ENCODE results near the gene HYKK. TPM values are rescaled to one million over a fixed set of nuclear protein-coding genes. Genes with fewer than 3 reads are reported as not detected.

HYKK gene
- polyA plus RNA-seq, 1 experiment: 3.2 TPM

GRCh38 chr15:78540141-78540870, 32.9 kb downstream of the HYKK start, which contains the start of gene PSMA4:
Gene PSMA4, plus strand, starts transcription at chr15:78540444. Its CDS starts 1,484 bp downstream, at chr15:78541928.
- DNase-seq (ENCODE audit: low read depth): peak; percentile 34
- CTCF ChIA-PET: interaction anchor here (0.6 to 1.1 kb wide), 2 partner anchors 9 to 128 kb away, joined by 3 read pairs; no protein-coding TSS in a partner anchor
- H3K36me3 ChIP-seq (ENCODE audit: control insufficient read depth, insufficient read depth, low read length): peaks cover 3% of the 10 kb centered on the region
- no peaks in the 10 kb centered on the region for H3K27me3 ChIP-seq (ENCODE audit: control insufficient read depth, insufficient read depth, low read length)
- peak within 1 kb of the TSS; percentile 63 for H3K4me3 ChIP-seq (ENCODE audit: low read depth, low read length)
- POLR2A ChIA-PET: interaction anchor here (0.6 kb wide), 2 partner anchors 9 to 25 kb away, joined by 3 to 5 read pairs; no protein-coding TSS in a partner anchor
- 0 out of 2 replicates have a peak, but pooled peaks have one; percentile 33 for TF ChIP-seq CTCF (IDR thresholded peaks at IDR 0.05; ENCODE audit: insufficient read depth, low read depth, low read length)

- peak overlapping the region; percentile 63 for H3K4me3 ChIP-seq (ENCODE audit: low read depth, low read length)
- TF ChIP-seq CTCF (IDR thresholded peaks at IDR 0.05; ENCODE audit: insufficient read depth, low read depth, low read length): no peak
- CTCF ChIA-PET: interaction anchor here (0.6 to 1.1 kb wide), 2 partner anchors 8 to 129 kb away, joined by 3 read pairs; no protein-coding TSS in a partner anchor
- POLR2A ChIA-PET: interaction anchor here (0.6 kb wide), 2 partner anchors 8 to 26 kb away, joined by 3 to 5 read pairs; no protein-coding TSS in a partner anchor
- peaks cover 7% of the 10 kb centered on the region for H3K36me3 ChIP-seq (ENCODE audit: control insufficient read depth, insufficient read depth, low read length)
- no peak for DNase-seq (ENCODE audit: low read depth)
- no peaks in the 10 kb centered on the region for H3K27me3 ChIP-seq (ENCODE audit: control insufficient read depth, insufficient read depth, low read length)
These were observed 33.7 kb downstream of the HYKK start for GRCh38 chr15:78540871-78541743.

- POLR2A ChIA-PET: no interaction called here
- Histone ChIP-seq H3K27me3 (ENCODE audit: control insufficient read depth, insufficient read depth, low read length) (no peaks in the 10 kb centered on the region), H3K36me3 (ENCODE audit: control insufficient read depth, insufficient read depth, low read length) (peaks cover 8% of the 10 kb centered on the region), H3K4me3 (ENCODE audit: low read depth, low read length) (peak overlapping the region; percentile 63)
- no peak for TF ChIP-seq CTCF (IDR thresholded peaks at IDR 0.05; ENCODE audit: insufficient read depth, low read depth, low read length)
- no peak for DNase-seq (ENCODE audit: low read depth)
- CTCF ChIA-PET: no interaction called here
These were observed 34.3 kb downstream of the HYKK start for GRCh38 chr15:78541744-78542034.

- H3K27me3 ChIP-seq (ENCODE audit: control insufficient read depth, insufficient read depth, low read length): no peaks in the 10 kb centered on the region
- H3K36me3 ChIP-seq (ENCODE audit: control insufficient read depth, insufficient read depth, low read length): peaks cover 8% of the 10 kb centered on the region
- POLR2A ChIA-PET: no interaction called here
- H3K4me3 ChIP-seq (ENCODE audit: low read depth, low read length): no peak overlapping the region
- DNase-seq (ENCODE audit: low read depth): no peak
- no peak for TF ChIP-seq CTCF (IDR thresholded peaks at IDR 0.05; ENCODE audit: insufficient read depth, low read depth, low read length)
- CTCF ChIA-PET: no interaction called here
These were observed 35.3 kb downstream of the HYKK start for GRCh38 chr15:78542647-78543046.

- no peak for DNase-seq (ENCODE audit: low read depth)
- CTCF ChIA-PET: interaction anchor here (1.6 kb wide), 1 partner anchor 15 kb away, joined by 5 read pairs; the partner anchor contains the start of gene CHRNA5
- POLR2A ChIA-PET: interaction anchor here (1.2 kb wide), 1 partner anchor 10 kb away, joined by 5 read pairs; the partner anchor contains the start of gene PSMA4
- H3K27me3 ChIP-seq (ENCODE audit: control insufficient read depth, insufficient read depth, low read length): no peaks in the 10 kb centered on the region
- H3K4me3 ChIP-seq (ENCODE audit: low read depth, low read length): no peak overlapping the region
- TF ChIP-seq CTCF (IDR thresholded peaks at IDR 0.05; ENCODE audit: insufficient read depth, low read depth, low read length): no peak
- H3K36me3 ChIP-seq (ENCODE audit: control insufficient read depth, insufficient read depth, low read length): peaks cover 8% of the 10 kb centered on the region
These were observed 42.8 kb downstream of the HYKK start for GRCh38 chr15:78550194-78550593.

All from BJ (cell line).